ENCODE data around the gene KRTAP4-7.
"Not testable (repeated sequence)": the region's sequence is repeated elsewhere in the genome, so short reads cannot be mapped to it uniquely, and the experiment has no call there.

KRTAP4-7 gene

GRCh38 chr17:41084100-41084856 lies at the start of gene KRTAP4-7:
Gene KRTAP4-7, plus strand, starts transcription at chr17:41084150. Its CDS starts 57 bp downstream, at chr17:41084207.
- DNase-seq (ENCODE audit: low read depth, low spot score); H3K36me3 ChIP-seq (ENCODE audit: insufficient read depth, low read length); H3K9ac ChIP-seq (ENCODE audit: insufficient read length); H3K9me3 ChIP-seq (ENCODE audit: low read depth, low read length): not testable (repeated sequence)
- Histone ChIP-seq H3K4me3 (peak within 1 kb of the TSS; percentile 27; the same call in 1 of the 2 replicates), H3K27ac (peak within 1 kb of the TSS; percentile 87; the same call in 1 of the 2 replicates)

- H3K4me3 ChIP-seq; DNase-seq (ENCODE audit: low read depth, low spot score); H3K36me3 ChIP-seq (ENCODE audit: insufficient read depth, low read length); H3K9ac ChIP-seq (ENCODE audit: insufficient read length); H3K27ac ChIP-seq; H3K9me3 ChIP-seq (ENCODE audit: low read depth, low read length): not testable (repeated sequence)
Measured at GRCh38 chr17:41034346-41034935, 49.5 kb upstream of the KRTAP4-7 start, which contains the start of gene KRTAP1-3. Gene KRTAP1-3, minus strand, starts transcription at chr17:41034874. Its CDS starts 53 bp downstream, at chr17:41034821.

DNA sequence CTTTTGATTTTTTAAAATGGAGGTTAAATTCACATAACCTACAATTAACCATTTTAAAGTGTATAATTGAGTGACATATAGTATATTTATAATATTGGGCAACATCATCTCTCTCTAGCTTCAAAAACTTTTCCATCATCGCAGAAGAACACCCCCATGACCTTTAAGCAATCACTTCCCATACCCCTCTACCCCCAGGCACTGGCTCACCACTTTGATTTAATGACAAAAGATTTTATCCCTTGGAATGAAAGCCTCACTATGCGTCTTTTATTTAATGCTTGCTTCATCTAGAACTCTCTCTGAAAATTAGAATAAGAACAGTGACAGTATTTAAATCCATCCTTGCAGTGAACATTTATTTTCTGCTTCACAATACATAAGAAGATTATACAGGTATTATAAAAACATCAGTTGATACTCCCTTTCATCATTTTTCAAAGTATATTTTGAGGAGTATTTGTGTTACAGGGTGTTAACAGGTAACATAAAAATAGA lies 46.0 kb upstream of the KRTAP4-7 start:
- Histone ChIP-seq H3K36me3 (ENCODE audit: insufficient read depth, low read length) (no peaks in the 10 kb centered on the region), H3K27ac (no peak overlapping the region), H3K9ac (ENCODE audit: insufficient read length) (no peak overlapping the region), H3K9me3 (ENCODE audit: low read depth, low read length) (peaks cover 5% of the 10 kb centered on the region; the same call in 1 of the 2 replicates), H3K4me3 (no peak overlapping the region)
- DNase-seq (ENCODE audit: low read depth, low spot score): no peak
- TF ChIP-seq FOXP2 (optimal IDR thresholded peaks at IDR 0.05; ENCODE audit: control extremely low read depth, extremely low read length, insufficient read depth) (no peak), POLR2AphosphoS5 (IDR thresholded peaks at IDR 0.05; ENCODE audit: borderline replicate concordance, low read depth, low read length) (no peak), EZH2 (IDR thresholded peaks at IDR 0.05) (no peak)

- not testable (repeated sequence) for H3K9ac ChIP-seq (ENCODE audit: insufficient read length); H3K36me3 ChIP-seq (ENCODE audit: insufficient read depth, low read length); H3K27ac ChIP-seq; H3K4me3 ChIP-seq; DNase-seq (ENCODE audit: low read depth, low spot score); H3K9me3 ChIP-seq (ENCODE audit: low read depth, low read length)
Measured at GRCh38 chr17:41040783-41041571, 43.0 kb upstream of the KRTAP4-7 start, which contains the start of gene KRTAP1-1. Gene KRTAP1-1, minus strand, starts transcription at chr17:41041450. Its CDS starts 53 bp downstream, at chr17:41041397.

- TF ChIP-seq EZH2 (IDR thresholded peaks at IDR 0.05) (no peak), FOXP2 (optimal IDR thresholded peaks at IDR 0.05; ENCODE audit: control extremely low read depth, extremely low read length, insufficient read depth) (no peak), POLR2AphosphoS5 (IDR thresholded peaks at IDR 0.05; ENCODE audit: borderline replicate concordance, low read depth, low read length) (no peak)
- no peak for DNase-seq (ENCODE audit: low read depth, low spot score)
- Histone ChIP-seq H3K36me3 (ENCODE audit: insufficient read depth, low read length) (no peaks in the 10 kb centered on the region), H3K9ac (ENCODE audit: insufficient read length) (no peak overlapping the region), H3K27ac (no peak overlapping the region), H3K9me3 (ENCODE audit: low read depth, low read length) (peaks cover 6% of the 10 kb centered on the region; the same call in 1 of the 2 replicates), H3K4me3 (no peak overlapping the region)
Measured at GRCh38 chr17:41042953-41043352, 41.0 kb upstream of the KRTAP4-7 start.

DNA sequence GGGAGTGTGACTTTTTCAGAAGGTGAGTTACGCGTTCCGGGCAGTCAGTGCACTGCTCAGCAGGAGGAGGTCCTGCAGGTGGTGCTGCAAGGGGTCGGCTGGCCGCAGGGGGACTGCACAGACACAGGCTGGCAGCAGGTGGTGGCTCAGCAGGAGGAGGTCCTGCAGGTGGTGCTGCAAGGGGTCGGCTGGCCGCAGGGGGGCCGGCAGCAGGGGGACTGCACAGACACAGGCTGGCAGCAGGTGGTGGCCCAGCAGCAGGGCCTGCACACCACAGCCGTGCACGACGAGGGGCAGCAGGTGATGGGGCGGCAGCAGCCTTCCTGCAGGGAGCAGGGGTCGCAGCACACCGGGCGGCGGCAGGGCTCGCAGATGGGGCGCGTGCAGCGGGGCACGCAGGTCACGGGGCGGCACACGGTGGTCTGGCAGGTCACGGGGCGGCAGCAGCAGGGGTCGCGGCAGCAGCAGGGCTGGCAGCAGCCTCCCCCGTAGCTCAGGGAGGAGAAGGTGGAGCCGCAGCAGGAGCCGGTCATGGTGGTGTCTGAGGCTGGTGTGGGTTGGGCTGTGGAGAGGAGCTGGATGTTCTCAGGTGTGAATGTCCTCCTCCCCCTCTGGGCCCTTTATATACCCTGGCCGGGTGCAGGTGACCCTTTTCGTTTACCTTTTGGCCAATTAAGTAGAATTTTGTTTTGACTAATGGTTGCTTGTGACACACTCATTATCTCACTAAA lies 37.0 kb upstream of the KRTAP4-7 start, which contains the start of gene KRTAP2-1:
KRTAP2-1 (minus strand) TSS at position 582 of the 731 bp plus-strand sequence; CDS start at position 533, 49 bp downstream.
- DNase-seq (ENCODE audit: low read depth, low spot score); H3K9me3 ChIP-seq (ENCODE audit: low read depth, low read length); H3K9ac ChIP-seq (ENCODE audit: insufficient read length); H3K27ac ChIP-seq; H3K4me3 ChIP-seq; H3K36me3 ChIP-seq (ENCODE audit: insufficient read depth, low read length): not testable (repeated sequence)

GRCh38 chr17:41048441-41048840 lies 35.5 kb upstream of the KRTAP4-7 start:
- peak overlapping the region; percentile 46 for H3K9ac ChIP-seq (ENCODE audit: insufficient read length)

DNA sequence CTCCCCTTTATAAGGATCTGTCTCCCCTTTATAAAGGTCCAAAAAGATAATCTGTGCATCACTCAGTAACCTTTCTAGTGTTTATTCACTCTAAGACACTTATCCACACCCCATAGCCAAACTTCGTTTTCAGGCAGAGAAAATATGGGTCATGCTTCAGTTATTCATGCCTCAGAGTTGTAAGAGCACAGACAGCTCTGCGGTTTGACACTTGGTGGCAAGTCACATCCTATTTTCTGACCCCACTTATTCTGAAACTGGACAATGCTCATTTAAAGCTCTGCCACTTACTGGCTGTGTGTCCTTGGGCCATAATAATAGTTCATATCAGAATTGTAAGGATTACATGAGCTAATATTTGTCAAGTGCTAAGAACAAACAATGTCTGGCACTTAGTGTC lies 34.8 kb upstream of the KRTAP4-7 start:
- no peak for DNase-seq (ENCODE audit: low read depth, low spot score)
- no peak for TF ChIP-seq EZH2 (IDR thresholded peaks at IDR 0.05)
- no peak for TF ChIP-seq FOXP2 (optimal IDR thresholded peaks at IDR 0.05; ENCODE audit: control extremely low read depth, extremely low read length, insufficient read depth)
- no peak for TF ChIP-seq POLR2AphosphoS5 (IDR thresholded peaks at IDR 0.05; ENCODE audit: borderline replicate concordance, low read depth, low read length)
- Histone ChIP-seq H3K9me3 (ENCODE audit: low read depth, low read length) (peaks cover 3% of the 10 kb centered on the region; the same call in 1 of the 2 replicates), H3K36me3 (ENCODE audit: insufficient read depth, low read length) (no peaks in the 10 kb centered on the region), H3K4me3 (peak overlapping the region; percentile 55), H3K27ac (peak overlapping the region; percentile 81), H3K9ac (ENCODE audit: insufficient read length) (peak overlapping the region; percentile 46)

More at GRCh38 chr17:41048441-41048840, 35.5 kb upstream of the KRTAP4-7 start:
- Histone ChIP-seq H3K27ac (peak overlapping the region; percentile 81), H3K4me3 (peak overlapping the region; percentile 55), H3K9me3 (ENCODE audit: low read depth, low read length) (peaks cover 3% of the 10 kb centered on the region; the same call in 1 of the 2 replicates), H3K36me3 (ENCODE audit: insufficient read depth, low read length) (no peaks in the 10 kb centered on the region)
- DNase-seq (ENCODE audit: low read depth, low spot score): no peak
- no peak for TF ChIP-seq FOXP2 (optimal IDR thresholded peaks at IDR 0.05; ENCODE audit: control extremely low read depth, extremely low read length, insufficient read depth)
- TF ChIP-seq POLR2AphosphoS5 (IDR thresholded peaks at IDR 0.05; ENCODE audit: borderline replicate concordance, low read depth, low read length): no peak
- TF ChIP-seq EZH2 (IDR thresholded peaks at IDR 0.05): no peak
